HS-27A (cell line): ENCODE results near the gene PPP6R2.

Source experiments
- DNase-seq: peaks from one replicate; pipeline ENCODE4 v3.0.0-alpha.2; 2012; ENCODE audit warnings: low read depth, missing footprints

PPP6R2 gene

GRCh38 chr22:50485221-50486131, 142.3 kb downstream of the PPP6R2 start:
- no peak for DNase-seq

- DNase-seq = no peak
These were observed 143.6 kb downstream of the PPP6R2 start, which contains the start of gene MIOX for GRCh38 chr22:50486561-50487289. TSS of gene MIOX (plus strand) at chr22:50486859. CDS start at chr22:50486898, 39 bp downstream.

- no peak for DNase-seq
These were observed 144.3 kb downstream of the PPP6R2 start for GRCh38 chr22:50487290-50488005.

- no peak for DNase-seq
These were observed 145.0 kb downstream of the PPP6R2 start for GRCh38 chr22:50488006-50488677.

- no peak for DNase-seq
These were observed 145.8 kb downstream of the PPP6R2 start for GRCh38 chr22:50488886-50489285.

- DNase-seq = no peak
These were observed 146.5 kb downstream of the PPP6R2 start for GRCh38 chr22:50489363-50490243.

- no peak for DNase-seq
These were observed 147.6 kb downstream of the PPP6R2 start for GRCh38 chr22:50490531-50491308.
